NCI-H345 (cell line): ENCODE results near the gene AKAP8.
A peak's percentile ranks its signal among the peaks of the same experiment; 100 is the strongest.
"Not testable (repeated sequence)": the region's sequence is repeated elsewhere in the genome, so short reads cannot be mapped to it uniquely, and the experiment has no call there.

ENCODE experiments used
- DNase-seq: peaks from one replicate; lab custom pipeline; 2025; lab: John Stamatoyannopoulos, UW

Gene AKAP8

GRCh38 chr19:15379083-15379998 is at the start of gene AKAP8:
Gene AKAP8, minus strand, starts transcription at chr19:15379787. Its CDS starts 56 bp downstream, at chr19:15379731.
- peak; percentile 95 for DNase-seq

- DNase-seq, result no peak
These were observed 48.4 kb upstream of the AKAP8 start for GRCh38 chr19:15427991-15428471.

DNA sequence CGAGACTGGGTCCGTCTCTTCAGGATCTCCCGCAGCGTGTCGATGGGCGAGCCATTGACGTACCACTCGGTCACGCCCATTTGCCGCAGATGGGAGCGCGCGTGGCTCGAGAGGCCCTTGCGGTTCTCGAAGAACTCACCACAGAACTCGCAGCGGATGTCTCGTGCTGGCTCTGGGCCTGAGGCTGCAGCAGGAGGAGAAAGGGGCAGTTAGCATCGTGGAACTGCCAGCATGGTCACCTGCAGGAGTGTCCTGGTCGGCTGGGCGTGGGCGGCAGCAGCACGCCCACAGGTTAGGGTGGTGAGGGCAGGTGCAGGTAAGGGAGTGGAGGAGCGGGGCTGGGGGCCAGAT is 47.7 kb upstream of the AKAP8 start:
- no peak for DNase-seq

- no peak for DNase-seq
These were observed 47.1 kb upstream of the AKAP8 start for GRCh38 chr19:15426485-15427349.

GRCh38 chr19:15425321-15425950 is 45.8 kb upstream of the AKAP8 start:
- no peak for DNase-seq

DNA sequence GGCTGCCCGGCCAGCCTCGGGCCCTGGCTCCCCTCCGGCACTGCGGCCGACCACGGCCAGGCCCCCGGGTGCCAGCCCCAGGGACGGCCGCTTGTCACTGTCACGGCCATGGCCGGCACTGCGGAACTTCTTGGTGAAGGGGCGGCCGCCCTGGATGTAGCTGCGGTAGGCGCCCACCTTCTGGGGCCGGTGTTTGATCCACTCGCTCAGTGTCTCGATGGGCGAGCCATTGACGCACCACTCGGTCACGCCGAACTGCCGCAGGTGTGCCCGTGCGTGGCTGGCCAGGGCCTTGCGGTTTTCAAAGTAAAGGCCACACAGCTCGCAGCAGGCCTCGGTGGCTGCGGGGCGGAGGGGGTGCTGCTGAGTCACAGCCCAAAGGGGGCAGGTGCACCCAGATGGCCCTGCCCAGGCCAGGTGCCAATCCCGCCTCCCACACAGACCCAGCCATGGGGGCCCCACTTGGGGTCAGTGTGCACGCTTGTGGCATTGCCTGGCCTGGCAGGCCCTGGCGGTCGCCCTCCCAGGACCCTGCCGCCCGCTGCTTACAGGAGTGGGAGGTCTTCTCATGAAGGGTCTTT is 45.2 kb upstream of the AKAP8 start:
- DNase-seq, result no peak

GRCh38 chr19:15424121-15424520 is 44.5 kb upstream of the AKAP8 start:
- DNase-seq, result no peak

DNA sequence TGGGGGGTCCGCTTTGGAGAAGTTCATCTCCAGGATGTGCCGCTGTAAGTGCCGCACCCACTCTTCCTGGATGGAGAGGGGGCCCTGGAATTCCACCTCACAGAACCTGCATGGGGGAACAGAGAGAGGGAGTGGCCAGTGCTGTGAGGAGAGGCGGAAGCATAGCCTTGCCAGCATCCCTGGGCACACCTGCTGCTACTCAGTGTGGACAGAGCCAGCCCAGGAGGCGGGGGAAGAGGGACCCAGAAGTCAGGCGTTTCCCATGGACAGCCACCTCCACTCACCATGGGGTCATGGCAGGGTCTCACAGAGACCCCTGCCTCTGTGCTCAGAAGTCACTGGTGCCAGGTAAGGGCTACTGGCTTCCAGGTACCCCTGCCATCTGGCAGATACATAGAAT is 43.5 kb upstream of the AKAP8 start:
- DNase-seq, result no peak

- DNase-seq, result no peak
These were observed 42.9 kb upstream of the AKAP8 start for GRCh38 chr19:15422296-15423075.

GRCh38 chr19:15421721-15422260 is 42.2 kb upstream of the AKAP8 start:
- no peak for DNase-seq

- DNase-seq, result no peak
These were observed 41.6 kb upstream of the AKAP8 start for GRCh38 chr19:15421136-15421695.

DNA sequence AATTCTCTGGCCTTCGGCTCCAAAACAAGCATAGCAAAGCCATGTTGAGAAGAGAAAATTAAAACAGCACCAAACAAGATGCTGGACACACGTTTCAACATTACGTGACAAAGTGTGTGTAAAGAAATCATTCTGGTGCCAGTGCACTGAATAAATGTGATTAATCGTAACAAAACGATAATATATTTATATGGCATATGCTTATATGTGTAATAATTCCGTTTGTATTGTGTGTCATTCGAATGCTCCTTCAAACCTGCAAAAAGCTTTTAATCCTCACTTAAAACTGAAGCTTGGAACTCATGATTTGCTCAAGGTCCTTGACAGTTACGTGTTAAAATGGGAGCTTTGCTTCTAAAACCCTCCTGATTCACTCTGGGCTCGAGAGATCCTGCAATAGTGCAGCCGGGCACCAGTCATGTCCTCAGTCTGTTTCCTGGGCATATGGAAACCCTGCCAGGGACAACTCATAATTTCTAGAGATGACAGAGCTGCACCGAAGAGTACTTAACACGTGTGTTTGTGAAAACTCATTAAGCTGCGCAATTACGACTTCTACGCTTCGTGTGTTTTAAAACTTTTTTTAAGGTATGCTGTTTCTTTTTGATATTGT is 39.9 kb upstream of the AKAP8 start:
- DNase-seq, result no peak

DNA sequence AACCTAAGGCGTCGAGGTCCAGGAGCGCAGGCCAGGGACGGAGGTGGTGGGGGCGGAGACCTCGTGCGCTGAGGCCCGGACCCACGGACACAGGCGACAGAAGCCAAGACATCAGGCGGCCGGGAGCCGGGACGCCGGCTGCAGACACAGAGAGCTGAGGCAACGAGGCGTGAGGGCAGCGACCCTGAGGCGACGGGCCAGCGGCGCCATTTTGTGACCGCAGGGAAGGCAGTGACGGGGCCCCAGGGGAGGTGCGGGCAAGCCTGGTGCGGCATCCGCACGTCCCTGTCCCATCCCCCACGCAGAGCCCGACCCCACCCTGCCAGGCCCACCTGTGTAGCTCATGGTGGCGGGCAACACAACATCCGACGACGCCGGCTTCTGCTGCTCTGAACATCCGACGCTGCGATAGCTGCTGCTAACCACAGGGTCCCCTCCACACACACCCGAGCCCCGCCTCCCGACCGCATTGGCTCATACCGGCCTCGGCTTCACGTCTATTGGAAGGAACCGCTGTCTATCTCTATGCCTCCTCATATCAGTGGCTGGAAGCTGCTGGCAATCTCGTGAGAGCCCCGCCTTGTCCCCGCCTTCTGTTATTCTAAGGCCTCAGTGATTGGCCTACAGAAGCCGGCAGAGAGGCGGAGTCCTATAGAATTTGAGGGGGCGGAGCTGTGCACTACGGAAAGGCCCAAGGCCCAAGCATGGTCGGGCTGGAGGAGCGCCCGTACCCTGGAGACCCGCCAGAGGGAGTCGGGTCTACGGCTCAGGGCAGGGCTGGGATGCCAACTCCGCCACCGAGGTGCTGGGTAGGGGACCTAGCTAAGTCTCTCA is 39.2 kb upstream of the AKAP8 start, which contains the start of gene AKAP8L:
AKAP8L (minus strand) TSS at position 410 of the 834 bp plus-strand sequence; CDS start at position 345, 65 bp downstream.
- peak; percentile 98 for DNase-seq

- DNase-seq, result peak; percentile 75
These were observed 38.6 kb upstream of the AKAP8 start for GRCh38 chr19:15418231-15418578.

DNA sequence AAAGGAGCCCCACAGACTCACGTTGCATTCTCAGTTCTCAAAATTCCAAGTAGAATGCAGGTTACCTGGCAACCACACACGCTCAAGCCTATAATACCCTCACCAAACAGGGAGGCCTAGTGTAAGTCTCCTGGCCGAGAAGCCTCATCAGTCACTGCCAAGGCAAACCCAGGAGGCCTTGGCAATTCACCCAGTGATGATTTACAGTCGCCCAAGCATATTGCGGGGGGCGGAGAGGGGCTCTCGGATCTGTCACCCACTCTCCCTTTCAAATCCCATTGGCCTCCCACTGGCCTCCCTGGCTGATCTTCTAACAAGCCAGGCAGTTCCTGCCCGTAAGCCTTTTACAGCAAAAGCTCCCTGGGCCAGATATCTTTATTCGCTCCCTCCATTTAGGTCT is 38.1 kb upstream of the AKAP8 start:
- peak; percentile 30 for DNase-seq

GRCh38 chr19:15412832-15413231 is 33.2 kb upstream of the AKAP8 start:
- peak; percentile 69 for DNase-seq

- DNase-seq, result not testable (repeated sequence)
These were observed 31.8 kb upstream of the AKAP8 start for GRCh38 chr19:15411351-15411750.

GRCh38 chr19:15404780-15405211 is 25.2 kb upstream of the AKAP8 start:
- DNase-seq, result no peak
